H1 (cell line): ENCODE results near the gene CRTC1. TPM values are rescaled to one million over a fixed set of nuclear protein-coding genes. Genes with fewer than 3 reads are reported as not detected.

Experiments
- BRCA1 ChIP-seq: IDR thresholded peaks from 2 replicates; pipeline ENCODE4 v1.6.1; 2012; ENCODE audit warnings: low read depth, low read length, improper control_type of control experiment
- JUND ChIP-seq: IDR thresholded peaks from 2 replicates; pipeline ENCODE4 v1.6.1; 2011; ENCODE audit warnings: mild to moderate bottlenecking, improper control_type of control experiment, low read length
- PHF8 ChIP-seq: fragments of 200-600 bp; sonication (generic); conservative IDR thresholded peaks from 2 replicates; pipeline ENCODE4 v1.7.1; 2012; ENCODE audit warnings: low read depth, mild to moderate bottlenecking, inconsistent platforms, low read length, moderate library complexity
- RNF2 ChIP-seq: fragments of 200-900, 300-1000 bp; sonication (generic); IDR thresholded peaks from 2 replicates; pipeline ENCODE4 v1.7.1; 2016; ENCODE audit warnings: borderline replicate concordance, low read depth, mild to moderate bottlenecking, antibody characterized with exemption, low read length; ENCODE audit not compliant: poor library complexity, severe bottlenecking; ENCODE audit errors: missing control alignments
- polyA plus RNA-seq, 7 experiments: library from polyadenylated mRNA; depleted of rRNA in 3 of 7; stranded (reverse) in 5 of 7; unstranded in 2 of 7; fragments of >200 nt in 5 of 7; fragments of 200-250 nt in 2 of 7; gene quantifications; 1 replicate in 5 of 7; 2 replicates in 1 of 7; 4 replicates in 1 of 7; pipeline versions ENCODE4 v1.2.1 to v1.2.3, GENCODE V29; 2011 to 2013; ENCODE audit warnings: missing spikeins in 2 of 7, mixed read lengths in 2 of 7
- total RNA-seq: library from RNA; stranded (reverse); fragmentation: NEBNext Ultra II Directional; extraction: Animal tissue kit (Norgen Biotek cat#: 25700); gene quantifications from 2 replicates; pipeline ENCODE4 v1.2.1, GENCODE V29; 2021

The CRTC1 gene
- total and polyA plus RNA-seq, 2 of the 8 experiments (the other 6 are each of a cell fraction or from before 2014, with no cell fraction given) = 2.9 to 8.5 TPM

DNA sequence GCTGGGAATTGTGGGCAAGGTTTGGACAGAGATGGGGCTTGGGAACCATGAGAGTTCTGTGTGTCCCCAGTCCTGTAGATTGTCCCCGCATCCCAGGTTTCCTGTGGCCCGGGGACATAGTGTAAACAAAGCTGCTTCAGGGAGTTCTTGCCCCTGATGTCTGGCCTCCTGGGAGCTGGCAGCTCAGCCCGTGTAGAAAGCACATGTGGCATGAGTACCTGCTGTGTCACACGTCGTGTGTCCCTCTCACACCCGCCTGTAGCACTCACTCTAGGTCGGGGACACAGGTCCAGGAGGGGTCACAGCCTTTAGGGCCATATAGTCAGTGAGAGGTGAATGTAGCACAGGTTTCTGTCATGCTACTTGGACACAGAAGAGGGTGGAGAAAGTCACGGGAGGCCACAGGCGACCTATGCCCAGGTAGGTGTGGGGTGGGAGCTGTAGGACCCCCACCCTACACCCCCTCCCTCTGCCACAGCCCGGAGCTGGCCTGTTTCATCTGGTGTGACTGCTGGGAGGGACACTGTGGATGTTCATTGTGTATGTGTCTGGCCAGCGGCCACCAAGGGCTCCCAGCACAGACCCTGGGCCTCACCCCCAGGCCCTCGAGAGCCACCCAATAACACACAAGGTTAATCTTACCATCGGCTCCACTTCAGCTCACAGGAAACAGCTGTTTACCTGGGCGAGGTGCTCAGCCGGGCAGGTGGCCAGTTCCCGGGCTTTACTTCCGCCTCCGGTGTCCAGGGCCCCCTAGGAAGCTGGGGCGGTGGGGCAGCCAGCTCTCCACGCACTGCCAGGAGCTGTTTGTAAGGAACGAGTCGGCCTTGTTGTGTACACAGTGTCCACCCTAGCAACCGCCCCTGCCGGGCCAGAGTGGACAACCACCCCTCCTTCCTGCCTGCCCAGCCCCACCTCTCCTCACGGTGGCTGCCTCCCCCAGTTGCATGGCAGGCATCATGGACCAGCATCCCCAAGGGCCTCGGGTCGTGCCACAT is 57.9 kb downstream of the CRTC1 start (continued):
- no peak for TF ChIP-seq RNF2
- TF ChIP-seq BRCA1 = no peak
- no peak for TF ChIP-seq PHF8
- no peak for TF ChIP-seq JUND
